ENCODE results near the gene TRAM2.

The TRAM2 gene

DNA sequence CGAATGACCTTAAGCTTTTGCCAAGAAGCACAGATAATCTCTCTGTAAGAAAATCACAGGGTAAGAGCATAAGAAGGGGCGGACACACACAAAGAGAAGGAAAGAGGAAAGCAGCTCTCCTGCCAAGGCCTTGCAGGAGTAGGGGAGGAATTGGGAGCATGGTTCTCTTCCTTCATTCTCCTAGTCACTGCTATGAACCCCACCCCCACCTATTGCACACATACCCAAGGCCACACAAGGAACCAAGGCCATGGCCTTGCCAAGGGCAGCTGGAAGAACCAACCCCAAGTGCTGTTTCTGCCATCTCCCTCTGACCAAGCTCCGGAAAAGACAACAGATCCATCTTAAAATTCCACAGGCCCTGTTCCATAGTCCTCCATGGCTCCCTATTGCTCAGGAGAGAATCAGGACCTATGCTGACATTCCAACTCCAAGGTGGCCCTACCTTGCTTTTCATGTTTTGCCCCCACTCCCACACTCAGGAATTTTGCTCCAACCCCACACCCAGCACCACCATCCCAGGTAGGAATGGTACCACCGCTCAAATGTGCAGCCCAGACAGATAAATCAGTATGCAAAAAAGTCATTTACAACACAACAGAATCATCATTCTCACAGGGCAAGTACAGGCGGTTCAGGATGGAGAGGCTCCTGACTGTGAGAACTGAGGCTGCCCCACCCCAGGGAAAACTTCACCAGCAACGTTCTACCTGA lies 31.3 kb downstream of the TRAM2 start:
- DNase-seq, result no peak

GRCh38 chr6:52544602-52545405 lies 32.1 kb downstream of the TRAM2 start:
- DNase-seq, result no peak

DNA sequence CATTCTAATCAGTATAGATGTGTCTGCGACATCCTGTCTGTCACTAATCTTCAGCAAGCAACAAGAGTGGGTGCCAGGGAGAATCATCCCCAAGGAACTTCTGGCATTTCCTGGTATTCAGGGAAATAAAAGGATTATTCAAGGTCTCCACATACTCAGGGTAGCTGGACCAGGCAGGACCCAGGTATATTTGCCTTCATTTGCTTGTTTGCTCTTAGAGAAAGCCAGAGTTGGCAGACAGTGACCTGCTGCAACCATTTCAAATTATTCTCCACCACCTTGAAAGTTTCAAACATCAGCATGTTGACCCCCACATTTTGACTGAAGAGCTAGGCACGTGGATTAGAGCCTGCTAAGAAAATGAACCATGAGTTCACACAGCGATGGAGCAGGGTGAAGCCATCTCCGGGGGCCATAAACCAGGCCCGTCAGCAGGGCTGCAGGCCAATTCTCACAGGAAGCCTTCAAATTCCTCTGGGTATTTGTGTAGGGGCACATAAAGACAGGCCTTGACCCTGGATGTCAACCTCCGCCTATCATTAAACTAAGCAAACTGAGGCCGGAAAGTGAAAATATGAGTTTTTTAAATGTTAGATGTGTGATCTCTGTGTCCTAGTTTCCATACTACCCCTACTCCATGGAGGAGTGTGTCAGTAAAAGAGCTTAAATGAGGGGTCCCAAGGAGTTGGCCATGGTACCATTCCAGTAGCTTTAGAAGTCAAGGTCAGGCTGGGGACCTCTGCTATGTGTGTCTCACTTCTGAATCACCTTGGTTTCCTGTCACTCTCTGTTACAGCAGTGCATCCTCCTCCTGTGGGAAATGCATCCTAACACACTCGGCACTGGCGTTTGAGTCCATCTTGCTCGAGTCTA lies 32.9 kb downstream of the TRAM2 start:
- peak; percentile 61 for DNase-seq

- DNase-seq, result no peak
Measured at GRCh38 chr6:52543262-52543661, 33.6 kb downstream of the TRAM2 start.

- no peak for DNase-seq
Measured at GRCh38 chr6:52541135-52541534, 35.7 kb downstream of the TRAM2 start.

GRCh38 chr6:52540286-52540902 lies 36.5 kb downstream of the TRAM2 start:
- DNase-seq, result peak; percentile 56

DNA sequence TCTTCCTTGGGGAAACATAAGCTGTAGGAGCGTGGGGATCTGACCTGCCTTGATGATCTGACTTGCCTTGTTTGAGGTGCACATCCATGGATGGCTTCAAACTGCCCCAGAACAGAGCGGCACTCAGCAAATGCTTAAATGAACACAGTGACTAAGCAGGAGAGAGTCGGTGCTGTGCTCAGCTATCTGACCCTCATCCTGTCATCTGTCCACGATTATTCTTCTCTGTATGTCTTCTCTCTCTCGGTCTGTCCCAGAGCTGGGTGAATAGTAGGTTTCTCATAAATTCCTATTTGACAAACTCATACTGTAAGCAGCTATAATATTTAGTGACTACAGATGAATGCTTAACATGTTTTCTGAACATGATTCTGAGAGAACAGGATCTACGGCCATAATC lies 37.3 kb downstream of the TRAM2 start:
- peak; percentile 91 for DNase-seq

GRCh38 chr6:52538901-52539354 lies 37.9 kb downstream of the TRAM2 start:
- DNase-seq, result peak; percentile 96

DNA sequence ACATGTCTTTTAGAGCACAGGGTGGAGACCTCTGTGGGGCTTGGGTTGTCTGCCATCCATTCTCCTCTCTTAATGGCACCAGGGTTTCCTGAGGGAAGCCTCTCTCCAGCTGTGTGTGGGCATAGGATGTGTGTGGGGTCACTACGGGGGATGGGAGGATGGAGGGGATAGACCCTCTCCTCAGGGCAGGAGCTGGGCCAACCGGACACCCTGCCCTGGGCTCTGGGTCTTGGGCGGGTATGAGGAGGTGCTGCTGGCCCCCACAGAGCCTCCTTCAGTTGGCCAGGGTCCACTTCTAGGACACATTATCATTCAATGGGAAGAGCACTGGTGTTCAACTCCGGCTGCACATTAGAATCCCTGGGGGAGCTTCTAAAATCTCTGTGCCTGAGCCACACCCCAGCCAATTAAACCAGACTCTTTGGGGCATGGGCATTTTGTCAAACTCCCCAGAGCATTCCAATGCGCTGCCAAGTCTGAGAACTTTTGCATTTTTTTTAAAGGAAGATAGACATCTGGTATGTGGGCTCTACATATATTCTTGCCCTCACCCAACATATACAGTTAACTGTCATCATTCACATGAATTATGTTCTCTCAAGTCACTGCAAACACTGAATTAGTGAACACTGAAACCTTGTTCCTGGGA lies 38.5 kb downstream of the TRAM2 start:
- peak; percentile 95 for DNase-seq

- DNase-seq, result no peak
Measured at GRCh38 chr6:52537001-52537753, 39.7 kb downstream of the TRAM2 start.

DNA sequence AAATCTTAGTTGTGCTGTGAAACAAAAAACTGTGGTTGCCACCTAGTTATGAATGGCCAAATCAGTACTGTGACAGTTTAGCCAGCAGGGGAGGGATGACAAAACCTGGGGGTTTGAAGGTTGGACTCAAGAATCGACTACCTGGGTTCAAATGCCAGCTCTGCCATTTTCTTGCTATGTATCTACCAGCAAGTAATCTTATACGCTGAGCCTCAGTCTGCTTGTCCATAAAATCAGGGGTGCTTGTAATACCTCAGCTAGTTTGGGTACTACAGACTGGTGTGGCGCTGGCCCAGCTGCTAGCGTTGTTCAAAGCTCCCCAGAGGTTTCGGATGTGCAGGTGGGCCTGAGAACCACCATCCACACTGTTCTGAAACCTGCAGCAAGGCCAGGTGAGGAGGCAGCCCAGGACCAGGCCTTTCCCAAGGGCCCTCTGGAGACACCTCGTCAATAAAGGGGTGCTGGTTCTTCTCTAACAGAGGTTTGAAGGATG lies 40.4 kb downstream of the TRAM2 start:
- DNase-seq, result no peak

GRCh38 chr6:52535711-52536423 lies 41.0 kb downstream of the TRAM2 start:
- DNase-seq, result no peak

DNA sequence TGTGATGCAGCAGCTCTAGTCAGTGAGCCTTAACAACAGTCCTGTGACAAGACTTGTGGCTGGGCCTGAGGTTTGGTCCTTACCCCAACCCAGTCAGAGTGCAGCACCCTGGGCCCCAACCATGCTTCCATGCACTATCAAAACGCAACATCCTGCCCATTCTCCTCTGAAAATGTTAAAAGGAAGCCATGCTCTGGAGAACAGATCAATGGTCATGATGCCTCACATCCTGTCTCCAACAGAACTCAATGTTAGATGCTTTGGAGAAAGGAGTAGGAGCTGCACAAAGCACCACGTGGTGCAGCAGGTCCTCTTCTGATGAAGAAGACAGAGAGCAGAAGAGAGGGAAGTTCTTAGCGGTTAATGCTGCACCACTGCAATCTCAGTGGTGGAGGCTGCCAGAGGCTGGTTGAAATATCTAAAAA lies 41.9 kb downstream of the TRAM2 start:
- DNase-seq, result no peak

DNA sequence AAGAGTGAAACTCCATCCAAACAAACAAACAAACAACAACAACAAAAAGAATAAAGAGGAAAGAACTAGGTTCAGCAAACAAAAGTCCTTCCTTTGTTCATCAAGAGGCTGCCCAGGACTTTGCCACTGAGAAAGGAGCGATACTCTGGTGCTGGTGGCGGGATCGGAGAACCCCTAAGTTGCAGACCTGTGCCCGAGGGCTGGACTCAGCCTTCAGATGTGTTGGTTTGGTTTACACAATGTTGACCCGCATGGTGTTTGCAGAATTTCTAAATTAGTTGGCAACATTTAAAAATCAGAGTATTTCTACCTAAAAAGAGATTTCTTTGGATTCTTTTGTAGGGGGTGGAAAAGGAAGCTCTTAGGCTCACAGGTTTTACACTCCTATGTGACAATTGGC lies 42.5 kb downstream of the TRAM2 start:
- no peak for DNase-seq

GRCh38 chr6:52533491-52533890 lies 43.4 kb downstream of the TRAM2 start:
- DNase-seq, result no peak

DNA sequence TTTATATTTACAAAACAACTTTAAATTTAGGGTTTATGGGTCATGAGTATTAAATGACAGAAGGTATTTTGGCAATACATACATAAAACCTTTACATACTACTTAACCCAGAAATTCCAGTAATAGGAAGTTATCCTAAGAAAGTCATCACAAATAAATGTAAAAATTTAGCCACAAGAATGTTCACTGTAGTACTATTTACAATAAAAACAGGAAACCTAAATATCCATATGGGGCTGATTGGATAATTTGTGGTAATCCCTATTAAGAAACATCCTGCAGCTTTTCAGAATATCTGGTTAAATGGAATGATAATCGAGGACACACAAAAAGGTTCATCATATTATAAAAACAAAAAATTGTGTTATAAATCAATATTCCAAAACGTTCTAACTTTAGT lies 44.4 kb downstream of the TRAM2 start:
- peak; percentile 69 for DNase-seq

DNA sequence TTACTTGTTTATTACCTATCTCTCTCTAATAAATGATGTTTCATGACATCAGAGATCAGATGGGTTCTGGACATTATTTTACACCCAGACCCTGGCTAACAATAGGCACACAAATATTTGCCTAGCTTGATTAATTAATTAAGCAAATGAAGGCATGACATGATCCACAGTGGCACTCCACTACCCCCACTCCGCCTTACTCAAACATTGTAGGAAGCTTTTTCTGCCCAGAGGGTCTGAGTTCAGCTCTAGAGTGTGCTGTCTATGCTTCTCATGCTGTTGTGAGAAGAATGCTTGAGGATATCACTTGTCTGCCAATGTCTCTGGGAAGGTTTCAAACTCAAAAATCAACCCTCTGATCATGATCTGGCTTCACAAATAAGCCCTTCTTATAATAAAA lies 45.0 kb downstream of the TRAM2 start:
- DNase-seq, result no peak

- no peak for DNase-seq
Measured at GRCh38 chr6:52531396-52531795, 45.5 kb downstream of the TRAM2 start.

GRCh38 chr6:52530351-52530750 lies 46.5 kb downstream of the TRAM2 start:
- DNase-seq, result no peak

GRCh38 chr6:52529311-52529710 lies 47.5 kb downstream of the TRAM2 start:
- DNase-seq, result no peak

Data from fibroblast of skin of scalp (primary cell).